K562 (cell line): Measurements from ENCODE around the gene M6PR. TPM values are rescaled to one million over a fixed set of nuclear protein-coding genes. Genes with fewer than 3 reads are reported as not detected.

Experiments used
- ATF6 ChIP-seq: sonication (generic); formaldehyde crosslinking; IDR thresholded peaks from 2 replicates; pipeline ENCODE4 v1.4.0; 2020; ENCODE audit warnings: mild to moderate bottlenecking, missing genetic modification reagents
- BRCA1 ChIP-seq, 2 experiments: fragments of 450-650 bp in 1 of 2; sonication (generic) in 1 of 2; formaldehyde crosslinking in 1 of 2; IDR thresholded peaks; 2 replicates each; pipeline versions ENCODE4 v1.5.0 to v1.6.1; 2017 to 2020; ENCODE audit warnings: mild to moderate bottlenecking in 1 of 2, missing genetic modification reagents in 1 of 2
- CXXC5 ChIP-seq: fragments of 250-450 bp; sonication (Bioruptor Pico); IDR thresholded peaks from 2 replicates; pipeline ENCODE4 v1.8.0; 2022; ENCODE audit warnings: inconsistent platforms, mild to moderate bottlenecking, moderate library complexity
- ETV5 ChIP-seq: sonication (generic); formaldehyde crosslinking; IDR thresholded peaks from 2 replicates; pipeline ENCODE4 v1.4.0; 2020; ENCODE audit warnings: low read depth, mild to moderate bottlenecking, missing genetic modification reagents
- FIP1L1 ChIP-seq: fragments of 200-400 bp; formaldehyde crosslinking; IDR thresholded peaks from 2 replicates; pipeline ENCODE4 v1.6.1; 2018; ENCODE audit warnings: mild to moderate bottlenecking, low read depth, low read length; ENCODE audit not compliant: poor library complexity, severe bottlenecking
- HMBOX1 ChIP-seq: sonication (generic); IDR thresholded peaks from 2 replicates; pipeline ENCODE4 v1.6.1; 2016
- HMGXB4 ChIP-seq: sonication (generic); formaldehyde crosslinking; IDR thresholded peaks from 2 replicates; pipeline ENCODE4 v1.8.1; 2023; ENCODE audit warnings: mild to moderate bottlenecking, missing genetic modification reagents
- JUN ChIP-seq, 2 experiments: sonication (generic) in 1 of 2; formaldehyde crosslinking in 1 of 2; IDR thresholded peaks; 2 replicates each; pipeline versions ENCODE4 v1.6.1 to v1.8.0; 2012 to 2022; ENCODE audit warnings: borderline replicate concordance in 2 of 2, mild to moderate bottlenecking in 2 of 2, improper control_type of control experiment in 1 of 2, low read depth in 1 of 2, low read length in 1 of 2, missing genetic modification reagents in 1 of 2
- NR4A1 ChIP-seq, 2 experiments: fragments of 250-450 bp in 1 of 2; fragments of 450-650 bp in 1 of 2; sonication (Bioruptor Pico) in 1 of 2; IDR thresholded peaks; 2 replicates each; pipeline versions ENCODE4 v1.4.0 to v1.6.1; 2016 to 2020; ENCODE audit warnings: mild to moderate bottlenecking in 2 of 2, missing compliant biosample characterization in 1 of 2, missing genetic modification characterization in 1 of 2, moderate library complexity in 1 of 2
- PCBP1 ChIP-seq: fragments of 200-400 bp; formaldehyde crosslinking; IDR thresholded peaks from 2 replicates; pipeline ENCODE4 v1.6.1; 2018; ENCODE audit warnings: mild to moderate bottlenecking, low read depth, low read length; ENCODE audit not compliant: poor library complexity, severe bottlenecking
- POU5F1 ChIP-seq: fragments of 150-350 bp; IDR thresholded peaks from 2 replicates; pipeline ENCODE4 v1.6.1; 2014; ENCODE audit warnings: borderline replicate concordance, low read length, low read depth, mild to moderate bottlenecking; ENCODE audit not compliant: partially characterized antibody
- PPARD ChIP-seq: fragments of 250-450 bp; sonication (Bioruptor Pico); IDR thresholded peaks from 2 replicates; pipeline ENCODE4 v1.8.0; 2022; ENCODE audit warnings: inconsistent platforms, mild to moderate bottlenecking, moderate library complexity
- SMAD2 ChIP-seq: fragments of 150-350 bp; IDR thresholded peaks from 2 replicates; pipeline ENCODE4 v1.6.1; 2014; ENCODE audit warnings: low read depth, mild to moderate bottlenecking, low read length
- SMARCE1 ChIP-seq: fragments of 450-650 bp; IDR thresholded peaks from 2 replicates; pipeline ENCODE4 v1.7.1; 2016; ENCODE audit warnings: mild to moderate bottlenecking
- SNIP1 ChIP-seq: fragments of 450-650 bp; IDR thresholded peaks from 2 replicates; pipeline ENCODE4 v1.7.1; 2017; ENCODE audit warnings: low read depth, mild to moderate bottlenecking
- TGIF2 ChIP-seq: sonication (generic); formaldehyde crosslinking; IDR thresholded peaks from 2 replicates; pipeline ENCODE4 v1.8.1; 2022; ENCODE audit warnings: mild to moderate bottlenecking, missing genetic modification reagents, moderate library complexity
- THRA ChIP-seq: fragments of 450-650 bp; IDR thresholded peaks from 2 replicates; pipeline ENCODE4 v1.6.1; 2017; ENCODE audit warnings: mild to moderate bottlenecking, moderate library complexity
- ZNF3 ChIP-seq: fragments of 250-450 bp; sonication (Bioruptor Pico); IDR thresholded peaks from 2 replicates; pipeline ENCODE4 v1.5.0; 2021; ENCODE audit warnings: mild to moderate bottlenecking, moderate library complexity
- ZNF445 ChIP-seq: fragments of 250-450 bp; sonication (Bioruptor Pico); IDR thresholded peaks from 2 replicates; pipeline ENCODE4 v1.4.0; 2020; ENCODE audit warnings: low read depth, mild to moderate bottlenecking, moderate library complexity
- ZNF79 ChIP-seq: fragments of 250-450 bp; sonication (Bioruptor Pico); IDR thresholded peaks from 2 replicates; pipeline ENCODE4 v1.4.0; 2020; ENCODE audit warnings: low read depth, mild to moderate bottlenecking, moderate library complexity
- polyA plus RNA-seq, 8 experiments: library from polyadenylated mRNA; depleted of rRNA in 4 of 8; stranded (reverse) in 5 of 8; unstranded in 3 of 8; fragments of >200 nt; fragmentation: Nextera tagmentation in 2 of 8; fragmentation: Illumina TruSeq in 1 of 8; extraction: Ambion mirVana in 2 of 8; extraction: Trizol in 1 of 8; gene quantifications; 2 replicates each; pipeline versions ENCODE4 v1.2.1 to v1.2.3, GENCODE V29; 2011 to 2014; ENCODE audit warnings: inconsistent platforms in 1 of 8, missing spikeins in 1 of 8
- total RNA-seq, 7 experiments: library from RNA; depleted of rRNA in 6 of 7; stranded (reverse); fragments of >200 nt in 6 of 7; fragmentation: Illumina TruSeq in 2 of 7; extraction: Trizol in 2 of 7; gene quantifications; 2 replicates each; pipeline versions ENCODE4 v1.2.1 to v1.2.3, GENCODE V29; 2011 to 2021; ENCODE audit warnings: low replicate concordance in 1 of 7

The M6PR gene
- total and polyA plus RNA-seq, 9 of the 15 experiments (the other 6 are each of a cell fraction or from before 2014, with no cell fraction given): 78.6 to 159 (median 112) TPM

- TF ChIP-seq THRA: no peak
- TF ChIP-seq ZNF445: no peak
- TF ChIP-seq SMAD2: no peak
- no peak for TF ChIP-seq BRCA1 (IDR thresholded peaks at IDR 0.05)
- TF ChIP-seq BRCA1 (CRISPR knock-in tag; IDR thresholded peaks at IDR 0.05): no peak
- no peak for TF ChIP-seq PCBP1
- TF ChIP-seq PPARD (CRISPR knock-in tag): no peak
- no peak for TF ChIP-seq HMBOX1
- TF ChIP-seq CXXC5: peak; percentile 73; the same call in 1 of the 2 replicates
- TF ChIP-seq JUN (IDR thresholded peaks at IDR 0.05; ENCODE audit: borderline replicate concordance, low read depth, low read length): peak; percentile 22; the same call in 1 of the 2 replicates
- no peak for TF ChIP-seq JUN (CRISPR knock-in tag; IDR thresholded peaks at IDR 0.05; ENCODE audit: borderline replicate concordance)
- TF ChIP-seq HMGXB4 (CRISPR knock-in tag): no peak
- TF ChIP-seq ATF6: 0 out of 2 replicates have a peak, but pooled peaks have one; percentile 12
- no peak for TF ChIP-seq FIP1L1
- TF ChIP-seq ETV5 (CRISPR knock-in tag): no peak
- TF ChIP-seq NR4A1 (CRISPR knock-in tag; IDR thresholded peaks at IDR 0.05): no peak
- TF ChIP-seq NR4A1 (tag; IDR thresholded peaks at IDR 0.05): no peak
- no peak for TF ChIP-seq SMARCE1
- TF ChIP-seq ZNF79 (CRISPR knock-in tag): no peak
- no peak for TF ChIP-seq SNIP1
- no peak for TF ChIP-seq TGIF2
- TF ChIP-seq POU5F1: no peak
- no peak for TF ChIP-seq ZNF3 (CRISPR knock-in tag)
Observed at GRCh38 chr12:8949342-8950220, at the start of gene M6PR (continued).
